Right atrium auricular region (tissue), 2 donors: ENCODE results near the gene SLC22A1. TPM values are rescaled to one million over a fixed set of nuclear protein-coding genes. Genes with fewer than 3 reads are reported as not detected.
"Not testable (repeated sequence)": the region's sequence is repeated elsewhere in the genome, so short reads cannot be mapped to it uniquely, and the experiment has no call there.

Experiments
- DNase-seq: peaks from one replicate; pipeline ENCODE4 v3.0.0-alpha.2; 2019; ENCODE audit warnings: low spot score
- H3K27ac ChIP-seq, 2 donors: fragments of 200-600 bp; sonication (generic); 1 replicate in 1 of 2; 2 replicates in 1 of 2; pipeline ENCODE4 v1.5.1; 2016 to 2019
- H3K27me3 ChIP-seq, 2 donors: fragments of 200-600 bp; sonication (generic); one replicate each; pipeline versions ENCODE4 v1.5.1 to v1.6.0; 2017 to 2019
- H3K36me3 ChIP-seq: fragments of 200-600 bp; sonication (generic); one replicate; pipeline ENCODE4 v1.5.1; 2016
- H3K4me1 ChIP-seq, 2 donors: fragments of 200-600 bp; sonication (generic); one replicate each; pipeline versions ENCODE4 v1.5.1 to v1.6.0; 2017 to 2019
- H3K4me3 ChIP-seq, 2 donors: fragments of 200-600 bp; sonication (generic); 1 replicate in 1 of 2; 2 replicates in 1 of 2; pipeline ENCODE4 v1.5.1; 2017 to 2019; ENCODE audit warnings: mild to moderate bottlenecking in 1 of 2, moderate library complexity in 1 of 2
- H3K9me3 ChIP-seq, 2 donors: fragments of 200-600 bp; sonication (generic); one replicate each; pipeline ENCODE4 v1.5.1; 2019
- total RNA-seq, 2 donors: library from RNA; depleted of rRNA; stranded (reverse); fragments of >200 nt; gene quantifications; one replicate each; pipeline ENCODE4 v1.1.0, GENCODE V29; 2016
- TF ChIP-seq, protein P1 (sequence below), 2 donors: fragments of 200-600 bp; sonication (generic); IDR thresholded peaks; one replicate each; pipeline ENCODE4 v1.5.1; 2019; ENCODE audit warnings: antibody characterized with exemption in 2 of 2

SLC22A1 gene
- total RNA-seq, 2 donors from 2014 or later = not detected

GRCh38 chr6:160131636-160132296 is 10.2 kb downstream of the SLC22A1 start:
- Histone ChIP-seq H3K4me1 (no peaks in the 10 kb centered on the region), H3K36me3 (no peaks in the 10 kb centered on the region), H3K4me3 (no peak overlapping the region), H3K27ac (no peak overlapping the region), H3K27me3 (no peaks in the 10 kb centered on the region), H3K9me3 (no peaks in the 10 kb centered on the region)
- TF ChIP-seq, protein P1, sequence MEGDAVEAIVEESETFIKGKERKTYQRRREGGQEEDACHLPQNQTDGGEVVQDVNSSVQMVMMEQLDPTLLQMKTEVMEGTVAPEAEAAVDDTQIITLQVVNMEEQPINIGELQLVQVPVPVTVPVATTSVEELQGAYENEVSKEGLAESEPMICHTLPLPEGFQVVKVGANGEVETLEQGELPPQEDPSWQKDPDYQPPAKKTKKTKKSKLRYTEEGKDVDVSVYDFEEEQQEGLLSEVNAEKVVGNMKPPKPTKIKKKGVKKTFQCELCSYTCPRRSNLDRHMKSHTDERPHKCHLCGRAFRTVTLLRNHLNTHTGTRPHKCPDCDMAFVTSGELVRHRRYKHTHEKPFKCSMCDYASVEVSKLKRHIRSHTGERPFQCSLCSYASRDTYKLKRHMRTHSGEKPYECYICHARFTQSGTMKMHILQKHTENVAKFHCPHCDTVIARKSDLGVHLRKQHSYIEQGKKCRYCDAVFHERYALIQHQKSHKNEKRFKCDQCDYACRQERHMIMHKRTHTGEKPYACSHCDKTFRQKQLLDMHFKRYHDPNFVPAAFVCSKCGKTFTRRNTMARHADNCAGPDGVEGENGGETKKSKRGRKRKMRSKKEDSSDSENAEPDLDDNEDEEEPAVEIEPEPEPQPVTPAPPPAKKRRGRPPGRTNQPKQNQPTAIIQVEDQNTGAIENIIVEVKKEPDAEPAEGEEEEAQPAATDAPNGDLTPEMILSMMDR (IDR thresholded peaks at IDR 0.05) = no peak
- no peak for DNase-seq

- Histone ChIP-seq H3K27ac (no peak overlapping the region), H3K36me3 (no peaks in the 10 kb centered on the region), H3K4me3 (no peak overlapping the region), H3K27me3 (no peaks in the 10 kb centered on the region), H3K9me3 (no peaks in the 10 kb centered on the region), H3K4me1 (no peaks in the 10 kb centered on the region)
- TF ChIP-seq, protein P1 (IDR thresholded peaks at IDR 0.05) = no peak
- DNase-seq = no peak
Observed at GRCh38 chr6:160132297-160132637, 10.7 kb downstream of the SLC22A1 start.

DNA sequence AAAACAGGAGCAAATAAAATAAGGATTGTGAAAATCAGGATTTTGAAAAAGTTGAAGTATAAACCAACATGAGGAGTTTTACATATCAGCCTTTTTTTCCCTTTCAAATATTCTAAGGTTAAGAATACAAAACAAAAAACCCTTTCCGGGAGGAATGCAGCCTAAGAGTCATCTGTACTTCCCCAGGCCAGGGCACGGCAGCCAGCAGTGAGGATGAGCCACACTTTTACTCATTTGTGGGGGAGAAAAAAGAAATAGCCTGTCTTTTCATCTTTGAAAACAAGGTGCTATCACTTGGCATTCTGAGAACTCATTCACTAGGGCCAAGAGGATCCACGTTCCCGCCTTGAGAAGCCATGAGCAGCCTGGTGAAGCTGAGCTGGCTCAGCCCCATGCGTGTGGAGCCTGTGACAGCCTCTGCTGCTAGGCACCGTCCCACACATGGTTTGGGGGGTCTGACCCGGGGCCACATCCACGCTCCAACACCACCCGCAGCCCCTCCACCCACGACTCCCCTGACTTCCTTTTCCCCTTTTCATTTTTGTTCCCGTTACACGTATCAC is 11.2 kb downstream of the SLC22A1 start:
- H3K4me1 ChIP-seq = no peaks in the 10 kb centered on the region
- DNase-seq = no peak
- no peaks in the 10 kb centered on the region for H3K9me3 ChIP-seq
- TF ChIP-seq, protein P1 (IDR thresholded peaks at IDR 0.05) = no peak
- H3K27me3 ChIP-seq = no peaks in the 10 kb centered on the region
- H3K27ac ChIP-seq = no peak overlapping the region
- H3K4me3 ChIP-seq = no peak overlapping the region
- H3K36me3 ChIP-seq = no peaks in the 10 kb centered on the region

DNA sequence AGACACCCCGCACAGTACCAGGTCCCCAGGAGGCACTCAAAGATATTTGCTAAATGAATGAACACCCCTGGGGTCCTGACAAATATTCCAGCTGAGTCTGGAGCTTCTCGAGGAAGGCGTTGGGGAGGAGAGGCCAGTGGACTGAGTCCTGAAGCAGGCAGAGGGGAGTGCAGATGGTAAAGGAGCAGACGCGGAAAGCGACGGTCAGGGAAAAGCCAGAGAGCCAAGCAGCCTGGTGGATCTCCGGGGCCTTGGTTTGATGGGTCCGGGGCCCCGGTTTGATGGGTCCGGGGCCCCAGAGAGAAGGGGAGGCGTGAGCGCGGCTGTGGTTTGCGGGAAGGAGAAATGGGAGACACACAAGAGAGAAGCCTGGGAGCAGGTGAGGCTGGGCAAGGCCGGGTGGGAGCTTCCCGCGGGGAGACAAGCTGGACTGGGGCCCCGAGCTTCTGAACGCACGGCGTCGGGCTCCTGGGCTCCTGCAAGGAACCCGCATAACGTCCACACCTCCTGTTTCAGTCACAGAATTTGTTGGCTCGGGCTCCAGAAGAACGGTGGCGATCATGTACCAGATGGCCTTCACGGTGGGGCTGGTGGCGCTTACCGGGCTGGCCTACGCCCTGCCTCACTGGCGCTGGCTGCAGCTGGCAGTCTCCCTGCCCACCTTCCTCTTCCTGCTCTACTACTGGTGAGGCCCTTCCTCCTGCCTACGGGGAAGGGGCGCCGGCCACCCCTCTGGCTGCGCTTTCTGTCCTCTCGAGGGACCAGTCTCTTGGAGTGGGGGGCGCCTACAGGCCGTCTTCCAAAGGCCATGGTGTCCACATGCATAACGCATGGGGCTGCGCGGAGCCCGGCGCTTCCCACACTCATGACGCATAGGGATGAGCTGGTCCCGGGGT is 12.1 kb downstream of the SLC22A1 start:
- Histone ChIP-seq H3K36me3 (no peaks in the 10 kb centered on the region), H3K4me1 (peaks cover 0 to 4% of the 10 kb centered on the region in 2 donors), H3K27me3 (no peaks in the 10 kb centered on the region), H3K9me3 (no peaks in the 10 kb centered on the region), H3K4me3 (no peak overlapping the region), H3K27ac (no peak overlapping the region)
- TF ChIP-seq, protein P1 (IDR thresholded peaks at IDR 0.05) = no peak
- DNase-seq = no peak

DNA sequence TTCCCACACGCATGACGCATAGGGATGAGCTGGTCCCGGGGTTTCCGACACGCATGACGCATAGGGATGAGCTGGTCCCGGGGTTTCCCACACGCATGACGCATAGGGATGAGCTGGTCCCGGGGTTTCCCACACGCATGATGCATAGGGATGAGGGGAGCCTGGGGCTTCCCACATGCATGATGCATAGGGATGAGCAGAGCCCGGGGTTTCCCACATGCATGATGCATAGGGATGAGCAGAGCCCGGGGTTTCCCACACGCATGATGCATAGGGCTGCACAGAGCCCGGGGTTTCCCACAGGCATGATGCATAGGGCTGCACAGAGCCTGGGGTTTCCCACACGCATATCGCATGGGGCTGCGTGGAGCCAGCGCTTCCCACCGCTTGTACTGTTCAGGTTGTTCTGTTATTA is 12.7 kb downstream of the SLC22A1 start:
- not testable (repeated sequence) for DNase-seq, H3K36me3 ChIP-seq, H3K4me1 ChIP-seq, H3K27me3 ChIP-seq, H3K4me3 ChIP-seq, H3K9me3 ChIP-seq, H3K27ac ChIP-seq
